IPS-18a (cell line): ENCODE data around the gene FIGN.

Source experiments
- H3K27ac ChIP-seq: one replicate; pipeline ENCODE4 v1.5.1; 2013; ENCODE audit warnings: low read length
- H3K27me3 ChIP-seq: one replicate; pipeline ENCODE4 v1.6.1; 2013; ENCODE audit warnings: mild to moderate bottlenecking, low read length; ENCODE audit not compliant: control insufficient read depth, insufficient read depth
- H3K36me3 ChIP-seq: one replicate; pipeline ENCODE4 v1.6.1; 2013; ENCODE audit warnings: low read depth, low read length; ENCODE audit not compliant: control insufficient read depth
- H3K4me1 ChIP-seq: one replicate; pipeline ENCODE4 v1.6.1; 2013; ENCODE audit warnings: low read depth, low read length; ENCODE audit not compliant: control insufficient read depth
- H3K4me3 ChIP-seq: one replicate; pipeline ENCODE4 v1.5.1; 2013; ENCODE audit warnings: low read length
- H3K9ac ChIP-seq: one replicate; pipeline ENCODE4 v1.6.1; 2013; ENCODE audit warnings: mild to moderate bottlenecking, low read length, moderate library complexity
- H3K9me3 ChIP-seq: one replicate; pipeline ENCODE4 v1.6.1; 2013; ENCODE audit warnings: low read depth, low read length; ENCODE audit not compliant: control insufficient read depth

Gene FIGN

DNA sequence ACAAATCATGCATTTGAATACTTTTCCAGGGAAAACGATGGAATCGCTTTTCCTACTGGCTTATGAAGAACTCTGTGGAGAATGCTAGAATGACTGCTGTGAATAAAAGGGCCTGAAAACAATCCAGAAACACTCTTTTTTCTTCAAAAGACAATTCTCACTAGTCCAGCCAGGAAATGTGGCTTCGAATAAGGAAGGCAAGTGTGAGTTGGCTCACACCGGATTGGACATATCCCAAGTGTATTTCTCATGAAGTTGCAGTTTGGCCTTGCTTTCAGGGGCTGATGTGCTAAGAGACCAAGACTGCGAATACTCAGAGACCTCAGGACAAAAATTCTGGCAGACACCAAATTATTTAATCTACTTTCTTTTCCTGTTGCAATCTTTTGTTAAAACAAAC, 54.1 kb downstream of the FIGN start:
- Histone ChIP-seq H3K36me3 (no peaks in the 10 kb centered on the region), H3K27ac (no peak overlapping the region), H3K4me1 (peaks cover 14% of the 10 kb centered on the region), H3K27me3 (no peaks in the 10 kb centered on the region), H3K9ac (no peak overlapping the region), H3K9me3 (no peaks in the 10 kb centered on the region), H3K4me3 (no peak overlapping the region)

DNA sequence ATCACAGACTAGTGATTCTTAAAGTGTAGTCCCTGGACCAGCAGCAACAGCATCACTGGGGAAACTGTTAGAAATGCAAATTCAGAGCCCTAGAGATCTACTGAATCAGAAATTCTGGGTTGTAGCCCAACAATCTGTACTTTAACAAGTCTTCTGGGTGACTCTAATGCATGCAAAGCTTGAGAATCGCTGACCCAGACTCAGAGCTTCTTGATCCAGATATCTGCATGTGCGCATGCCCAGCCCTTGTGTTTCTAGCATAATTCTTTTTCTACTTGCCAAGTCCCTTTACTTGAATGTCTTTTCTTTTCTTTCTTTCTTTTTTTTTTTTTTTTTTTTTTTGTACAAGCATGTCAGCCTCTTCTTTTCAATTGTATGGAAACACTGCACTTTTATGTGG, 60.4 kb downstream of the FIGN start:
- Histone ChIP-seq H3K9me3 (no peaks in the 10 kb centered on the region), H3K4me1 (no peaks in the 10 kb centered on the region), H3K9ac (no peak overlapping the region), H3K27me3 (no peaks in the 10 kb centered on the region), H3K4me3 (no peak overlapping the region), H3K36me3 (no peaks in the 10 kb centered on the region), H3K27ac (no peak overlapping the region)

DNA sequence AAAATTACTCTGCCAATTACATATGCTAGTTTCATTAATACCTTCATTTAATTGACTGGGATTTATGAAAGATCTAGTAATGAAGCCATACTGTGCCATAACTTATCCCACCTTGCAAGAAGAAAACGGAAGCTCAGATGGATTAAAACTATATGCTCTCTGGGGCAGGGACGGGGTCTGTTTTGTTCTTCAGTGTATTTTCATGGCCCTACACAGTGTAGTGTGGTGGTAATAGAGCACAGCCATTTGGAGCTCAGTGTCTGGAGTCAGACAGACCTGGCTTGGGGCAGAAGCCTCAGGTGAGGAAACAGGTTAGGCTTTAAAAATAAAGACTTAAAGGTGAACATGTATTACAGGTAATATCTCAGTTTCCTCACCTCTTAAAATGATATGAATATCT, 62.3 kb downstream of the FIGN start:
- no peaks in the 10 kb centered on the region for H3K9me3 ChIP-seq
- H3K27me3 ChIP-seq, result no peaks in the 10 kb centered on the region
- no peak overlapping the region for H3K27ac ChIP-seq
- H3K4me1 ChIP-seq, result no peaks in the 10 kb centered on the region
- H3K9ac ChIP-seq, result no peak overlapping the region
- no peak overlapping the region for H3K4me3 ChIP-seq
- H3K36me3 ChIP-seq, result no peaks in the 10 kb centered on the region

DNA sequence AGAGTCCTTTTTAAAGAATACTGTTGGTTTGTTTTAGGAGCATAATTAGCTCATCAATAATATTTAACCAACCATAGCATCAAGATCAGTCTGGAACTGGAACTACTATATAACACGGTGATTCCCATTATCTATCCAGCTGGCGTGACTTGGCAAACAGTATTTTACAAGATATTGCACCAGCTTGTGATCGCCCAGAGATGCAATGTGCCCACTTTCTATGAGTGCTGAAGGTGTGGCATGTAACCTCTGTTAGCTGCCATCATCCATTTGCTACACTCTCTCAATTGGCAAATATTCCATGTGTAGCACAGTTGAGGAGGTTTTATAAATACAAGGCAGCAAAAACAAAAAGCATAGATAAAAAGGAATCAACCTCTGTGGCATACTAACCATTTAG, 64.9 kb downstream of the FIGN start:
- H3K4me1 ChIP-seq, result no peaks in the 10 kb centered on the region
- no peaks in the 10 kb centered on the region for H3K9me3 ChIP-seq
- no peak overlapping the region for H3K27ac ChIP-seq
- H3K36me3 ChIP-seq, result no peaks in the 10 kb centered on the region
- H3K27me3 ChIP-seq, result no peaks in the 10 kb centered on the region
- no peak overlapping the region for H3K9ac ChIP-seq
- H3K4me3 ChIP-seq, result no peak overlapping the region

DNA sequence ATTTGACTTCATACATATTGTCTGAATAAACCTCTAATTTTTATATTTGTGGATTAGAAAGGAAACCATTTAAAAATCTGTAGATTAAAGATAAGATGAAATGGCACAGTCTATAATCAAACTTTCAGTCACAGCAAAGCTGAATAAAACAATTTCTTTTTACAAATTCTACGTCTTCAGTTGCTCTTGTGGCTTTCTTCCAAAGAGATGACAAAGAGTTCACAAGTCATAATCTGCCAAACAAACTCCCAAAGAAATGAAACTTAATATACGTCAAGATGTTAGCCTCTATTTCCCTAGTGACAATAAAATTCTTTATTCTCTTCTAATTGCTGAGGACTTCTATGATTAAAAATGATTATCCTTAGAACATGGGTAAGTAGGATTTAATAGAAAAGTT, 66.3 kb downstream of the FIGN start:
- Histone ChIP-seq H3K27me3 (no peaks in the 10 kb centered on the region), H3K9me3 (no peaks in the 10 kb centered on the region), H3K4me1 (no peaks in the 10 kb centered on the region), H3K27ac (no peak overlapping the region), H3K36me3 (no peaks in the 10 kb centered on the region), H3K9ac (no peak overlapping the region), H3K4me3 (no peak overlapping the region)

DNA sequence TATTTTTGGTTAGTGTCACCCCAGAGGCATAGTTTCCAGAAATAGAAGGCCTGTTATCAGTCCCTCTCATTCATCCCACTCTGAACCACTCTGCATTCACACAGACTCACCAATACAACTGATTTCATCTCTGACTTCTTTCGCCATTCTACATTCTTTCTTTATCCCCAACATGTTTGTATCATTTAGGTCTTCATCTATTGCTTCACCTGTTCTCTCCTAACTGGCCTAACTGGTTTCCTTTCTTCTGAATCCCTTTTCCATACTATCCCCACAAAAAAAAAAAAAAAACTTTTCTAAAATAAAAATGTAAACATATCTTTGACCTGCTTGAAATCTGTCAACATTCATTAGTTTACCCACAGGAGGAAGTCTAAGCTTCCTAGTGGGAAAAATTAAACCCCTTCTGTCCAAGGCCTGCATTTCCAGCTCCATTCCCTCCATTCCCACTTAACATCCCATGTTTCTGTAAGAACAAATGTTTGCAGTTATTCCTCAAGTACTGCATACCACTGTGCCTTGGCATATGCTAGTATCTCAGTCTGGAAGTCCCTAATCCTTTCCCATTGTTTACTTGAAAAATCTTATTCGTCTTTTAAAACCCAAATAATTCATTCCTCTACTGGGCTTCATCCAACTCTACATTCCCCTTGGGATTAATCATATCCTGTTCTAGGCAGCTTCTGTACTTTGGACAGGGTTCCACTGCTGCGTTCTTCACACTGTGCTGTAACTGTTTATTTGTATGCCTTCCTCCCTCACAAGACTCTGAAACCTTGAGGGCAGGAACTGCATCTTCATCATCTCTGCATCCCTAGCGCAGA, 68.5 kb downstream of the FIGN start:
- Histone ChIP-seq H3K4me1 (no peaks in the 10 kb centered on the region), H3K9me3 (no peaks in the 10 kb centered on the region), H3K27me3 (no peaks in the 10 kb centered on the region), H3K27ac (no peak overlapping the region), H3K4me3 (no peak overlapping the region), H3K9ac (no peak overlapping the region), H3K36me3 (no peaks in the 10 kb centered on the region)

DNA sequence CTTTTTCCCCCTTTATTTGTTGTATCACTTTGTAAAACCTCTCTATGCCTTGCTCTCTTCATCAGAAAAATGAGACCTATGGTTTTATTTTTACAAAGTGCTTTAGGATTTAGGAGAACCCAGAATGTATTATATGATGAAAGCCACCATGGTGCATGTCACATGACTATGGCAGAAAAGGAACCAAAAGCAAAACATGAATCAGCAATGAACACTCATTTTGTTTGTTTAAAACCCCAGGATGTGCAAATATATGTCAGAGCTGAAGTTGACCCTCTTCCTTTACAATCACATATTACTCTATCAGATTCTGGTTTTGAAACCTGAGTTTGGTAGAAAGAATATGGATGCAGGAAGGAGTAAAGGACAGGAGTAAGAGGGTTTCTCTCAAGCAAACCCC, 70.0 kb downstream of the FIGN start:
- no peaks in the 10 kb centered on the region for H3K36me3 ChIP-seq
- no peak overlapping the region for H3K9ac ChIP-seq
- H3K27ac ChIP-seq, result no peak overlapping the region
- H3K4me1 ChIP-seq, result no peaks in the 10 kb centered on the region
- H3K4me3 ChIP-seq, result no peak overlapping the region
- H3K27me3 ChIP-seq, result no peaks in the 10 kb centered on the region
- H3K9me3 ChIP-seq, result no peaks in the 10 kb centered on the region

DNA sequence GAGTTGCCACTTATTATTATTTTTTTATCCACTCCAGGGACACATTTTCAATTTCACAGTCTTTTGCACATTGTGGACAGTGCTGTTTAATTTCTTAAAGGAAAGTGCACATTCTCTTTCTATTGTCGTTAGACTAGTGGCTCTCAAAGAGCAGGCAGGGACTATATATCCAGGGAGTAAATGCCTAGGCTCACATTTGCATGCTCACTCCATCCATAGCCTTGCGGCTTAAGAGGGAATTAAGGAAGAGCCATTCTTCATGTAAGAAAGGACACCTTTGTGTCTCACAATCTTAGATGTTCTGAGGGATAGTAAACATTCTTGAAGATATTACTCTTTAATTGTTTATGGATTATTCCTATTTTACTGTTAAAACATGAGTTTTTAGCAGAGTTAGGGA, 70.8 kb downstream of the FIGN start:
- Histone ChIP-seq H3K36me3 (no peaks in the 10 kb centered on the region), H3K4me1 (no peaks in the 10 kb centered on the region), H3K27ac (no peak overlapping the region), H3K27me3 (no peaks in the 10 kb centered on the region), H3K9me3 (no peaks in the 10 kb centered on the region), H3K9ac (no peak overlapping the region), H3K4me3 (no peak overlapping the region)

DNA sequence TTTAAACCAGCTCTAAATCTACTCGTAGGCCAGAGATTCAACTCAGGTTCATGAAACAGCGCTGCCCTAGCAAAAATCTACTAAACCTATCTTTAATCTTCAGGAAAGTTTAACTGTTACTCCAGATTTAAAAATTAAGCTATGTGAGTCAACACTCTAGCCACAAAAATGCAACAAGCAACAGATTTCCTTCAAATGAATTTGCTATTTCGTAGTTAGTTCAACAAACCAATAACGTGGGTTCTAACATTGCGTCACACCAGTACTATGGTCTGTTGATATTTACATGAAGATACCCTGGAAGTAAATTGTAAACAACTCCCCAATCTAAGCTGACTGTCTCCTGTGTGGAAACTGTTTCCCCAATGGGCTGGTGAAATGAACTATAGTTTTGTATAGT, 71.2 kb downstream of the FIGN start:
- no peaks in the 10 kb centered on the region for H3K4me1 ChIP-seq
- H3K9ac ChIP-seq, result no peak overlapping the region
- no peak overlapping the region for H3K27ac ChIP-seq
- no peaks in the 10 kb centered on the region for H3K36me3 ChIP-seq
- H3K27me3 ChIP-seq, result no peaks in the 10 kb centered on the region
- no peaks in the 10 kb centered on the region for H3K9me3 ChIP-seq
- no peak overlapping the region for H3K4me3 ChIP-seq

DNA sequence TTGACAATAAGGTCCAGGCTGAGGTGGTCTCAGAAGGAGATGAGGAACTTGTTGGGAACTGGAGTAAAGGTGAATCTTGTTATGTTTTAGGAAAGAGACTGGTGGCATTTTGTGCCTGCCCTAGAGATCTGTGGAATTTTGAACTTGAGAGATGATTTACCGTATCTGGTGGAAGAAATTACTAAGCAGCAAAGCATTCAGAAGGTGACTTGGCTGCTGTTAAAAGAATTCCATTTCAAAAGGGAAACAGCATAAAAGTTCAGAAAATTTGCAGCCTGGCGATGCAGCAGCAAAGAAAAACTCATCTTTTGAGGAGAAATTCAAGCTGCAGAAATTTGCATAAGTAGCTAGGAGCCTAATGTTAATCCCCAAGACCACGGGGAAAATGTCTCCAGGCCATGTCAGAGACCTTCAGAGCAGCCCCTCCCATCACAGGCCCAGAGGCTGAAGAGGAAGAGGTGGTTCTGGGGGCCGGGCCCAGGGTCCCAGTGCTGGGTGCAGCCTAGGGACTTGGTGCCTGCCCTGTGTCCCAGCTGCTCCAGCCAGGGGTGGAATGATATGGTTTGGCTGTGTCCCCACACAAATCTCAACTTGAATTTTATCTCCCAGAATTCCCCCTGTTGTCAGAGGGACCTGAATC, 73.5 kb downstream of the FIGN start:
- Histone ChIP-seq H3K9me3 (no peaks in the 10 kb centered on the region), H3K4me3 (no peak overlapping the region), H3K9ac (no peak overlapping the region), H3K36me3 (no peaks in the 10 kb centered on the region), H3K27me3 (no peaks in the 10 kb centered on the region), H3K27ac (no peak overlapping the region), H3K4me1 (peaks cover 8% of the 10 kb centered on the region)

DNA sequence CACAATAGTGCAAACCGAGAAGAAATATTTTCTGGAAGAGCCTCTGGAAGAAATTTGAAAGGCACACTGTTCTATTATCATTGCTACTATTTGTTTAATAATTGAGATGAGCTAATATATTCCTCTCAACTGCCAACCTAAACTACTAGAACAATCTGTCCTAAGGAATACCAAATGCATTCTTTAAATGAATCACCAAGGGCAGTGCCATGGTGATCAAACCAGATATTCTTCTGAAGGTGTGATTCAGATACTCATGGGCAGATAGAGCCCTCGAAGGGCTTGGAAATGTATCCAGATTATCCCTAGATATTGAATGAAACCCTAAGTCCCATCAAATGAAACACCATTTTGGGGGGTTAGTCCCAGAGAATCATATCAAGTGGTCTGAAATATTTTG, 76.6 kb downstream of the FIGN start:
- Histone ChIP-seq H3K4me1 (peaks cover 17% of the 10 kb centered on the region), H3K9me3 (no peaks in the 10 kb centered on the region), H3K36me3 (no peaks in the 10 kb centered on the region), H3K27ac (no peak overlapping the region), H3K9ac (no peak overlapping the region), H3K4me3 (no peak overlapping the region), H3K27me3 (no peaks in the 10 kb centered on the region)

DNA sequence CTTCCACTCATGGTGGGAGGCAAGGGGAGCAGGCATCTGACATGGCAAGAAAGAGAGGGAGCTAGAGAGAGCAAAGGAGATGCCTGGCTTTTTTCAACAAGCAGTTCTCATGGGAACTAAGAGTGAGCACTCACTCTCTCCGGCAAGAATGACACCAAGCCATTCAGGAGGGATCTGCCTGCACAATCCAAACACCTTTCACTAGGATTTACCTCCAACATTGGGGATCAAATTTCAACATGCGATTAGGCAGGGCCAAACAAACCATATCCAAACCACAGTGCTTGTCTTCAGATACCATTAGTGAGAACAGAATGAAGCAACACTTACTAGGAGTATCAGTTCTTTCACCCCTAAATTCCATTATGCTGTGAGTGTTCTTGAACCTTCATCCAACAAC, 77.3 kb downstream of the FIGN start:
- H3K27me3 ChIP-seq, result no peaks in the 10 kb centered on the region
- H3K9ac ChIP-seq, result no peak overlapping the region
- no peaks in the 10 kb centered on the region for H3K9me3 ChIP-seq
- H3K4me1 ChIP-seq, result peaks cover 17% of the 10 kb centered on the region
- H3K27ac ChIP-seq, result no peak overlapping the region
- H3K4me3 ChIP-seq, result no peak overlapping the region
- H3K36me3 ChIP-seq, result no peaks in the 10 kb centered on the region
